AG04450 (cell line): ENCODE results near the gene CAPN13. TPM values are rescaled to one million over a fixed set of nuclear protein-coding genes. Genes with fewer than 3 reads are reported as not detected.

ENCODE experiments used
- CTCF ChIA-PET: fragments of 300-600, 350-600 bp; formaldehyde crosslinking; extraction: SDS; loops from one replicate; lab custom pipeline; 2022; ENCODE audit warnings: antibody characterized with exemption, inconsistent platforms; lab: Charles Lee
- POLR2A ChIA-PET: fragments of 350-600 bp; formaldehyde crosslinking; extraction: SDS; loops from one replicate; lab custom pipeline; 2021; ENCODE audit warnings: antibody characterized with exemption, inconsistent platforms; lab: Yijun Ruan, JAX
- DNase-seq: peaks from one replicate; pipeline ENCODE4 v3.0.0-alpha.2; 2011; ENCODE audit warnings: low read depth, low spot score
- H3K27ac ChIP-seq: one replicate; pipeline ENCODE4 v1.5.1; 2012; ENCODE audit warnings: low read depth, low read length, control low read depth
- H3K27me3 ChIP-seq: one replicate; pipeline ENCODE4 v1.6.0; 2012; ENCODE audit warnings: low read length; ENCODE audit not compliant: control insufficient read depth, insufficient read depth
- H3K4me3 ChIP-seq: 2 replicates; pipeline ENCODE4 v1.5.1; 2011; ENCODE audit warnings: mild to moderate bottlenecking, low read depth, low read length, control low read depth
- H3K9me3 ChIP-seq: 2 replicates; pipeline ENCODE4 v1.5.1; 2012; ENCODE audit warnings: low read length; ENCODE audit not compliant: control insufficient read depth, insufficient read depth
- polyA plus RNA-seq: library from polyadenylated mRNA; depleted of rRNA; stranded (reverse); fragments of >200 nt; gene quantifications from 2 replicates; pipeline ENCODE4 v1.2.3, GENCODE V29; 2011
- TF ChIP-seq, protein P1 (sequence below): IDR thresholded peaks from 2 replicates; pipeline ENCODE4 v1.5.1; 2011; ENCODE audit warnings: low read depth, low read length, control low read depth, inconsistent platforms

Gene CAPN13
- polyA plus RNA-seq, 1 experiment: not detected

DNA sequence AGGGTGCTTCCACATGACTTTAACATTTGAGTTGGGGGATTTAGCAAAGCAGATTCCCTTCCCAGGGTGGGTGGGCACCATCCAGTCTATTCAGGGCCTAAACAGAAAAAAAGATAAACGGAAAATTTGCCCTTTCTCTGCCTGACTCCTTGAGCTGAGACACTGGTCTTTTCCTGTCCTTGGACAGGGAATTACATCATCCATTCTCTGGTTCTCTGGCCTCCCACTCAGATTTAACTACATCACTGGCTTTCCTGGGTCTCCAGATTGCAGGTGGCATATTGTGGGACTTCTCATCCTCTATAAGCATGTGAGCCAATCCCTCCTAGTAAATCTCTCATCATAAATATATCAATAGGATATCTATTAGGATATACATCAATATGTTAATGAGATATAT lies 25.8 kb downstream of the CAPN13 start:
- H3K9me3 ChIP-seq: no peaks in the 10 kb centered on the region
- CTCF ChIA-PET: no interaction called here

DNA sequence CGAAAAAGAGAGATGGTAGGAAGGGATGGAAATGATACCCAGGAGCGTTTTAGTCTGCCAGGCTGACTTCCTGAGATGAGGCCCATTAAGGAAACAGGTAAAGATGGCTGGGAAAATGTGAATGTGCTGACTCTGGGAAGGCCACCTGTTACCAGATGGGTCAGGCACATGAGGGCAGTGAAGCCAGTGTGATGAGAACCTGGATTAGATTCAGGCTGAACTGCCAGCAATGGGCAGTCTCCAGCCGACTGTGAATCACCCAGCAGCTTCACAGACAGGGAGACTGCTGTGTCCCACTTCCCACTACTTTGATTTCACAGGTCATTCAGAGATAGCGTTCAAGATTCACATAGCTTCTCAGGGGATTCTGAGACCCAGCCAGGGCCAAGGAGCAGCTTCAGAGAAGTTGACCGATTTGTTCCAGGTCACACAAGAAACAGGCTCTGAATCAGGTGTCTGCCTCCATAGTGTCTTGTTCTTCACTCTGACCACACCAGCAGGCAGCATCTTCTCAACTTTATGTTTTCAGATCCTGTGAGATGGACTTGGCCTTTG lies 26.4 kb downstream of the CAPN13 start:
- Histone ChIP-seq H3K27ac (no peak overlapping the region), H3K9me3 (no peaks in the 10 kb centered on the region), H3K4me3 (no peak overlapping the region), H3K27me3 (no peaks in the 10 kb centered on the region)
- POLR2A ChIA-PET: no interaction called here
- CTCF ChIA-PET: interaction anchor here (0.5 kb wide), 1 partner anchor 54 kb away, joined by 3 read pairs; no protein-coding TSS in a partner anchor
- DNase-seq: no peak
- TF ChIP-seq, protein P1, sequence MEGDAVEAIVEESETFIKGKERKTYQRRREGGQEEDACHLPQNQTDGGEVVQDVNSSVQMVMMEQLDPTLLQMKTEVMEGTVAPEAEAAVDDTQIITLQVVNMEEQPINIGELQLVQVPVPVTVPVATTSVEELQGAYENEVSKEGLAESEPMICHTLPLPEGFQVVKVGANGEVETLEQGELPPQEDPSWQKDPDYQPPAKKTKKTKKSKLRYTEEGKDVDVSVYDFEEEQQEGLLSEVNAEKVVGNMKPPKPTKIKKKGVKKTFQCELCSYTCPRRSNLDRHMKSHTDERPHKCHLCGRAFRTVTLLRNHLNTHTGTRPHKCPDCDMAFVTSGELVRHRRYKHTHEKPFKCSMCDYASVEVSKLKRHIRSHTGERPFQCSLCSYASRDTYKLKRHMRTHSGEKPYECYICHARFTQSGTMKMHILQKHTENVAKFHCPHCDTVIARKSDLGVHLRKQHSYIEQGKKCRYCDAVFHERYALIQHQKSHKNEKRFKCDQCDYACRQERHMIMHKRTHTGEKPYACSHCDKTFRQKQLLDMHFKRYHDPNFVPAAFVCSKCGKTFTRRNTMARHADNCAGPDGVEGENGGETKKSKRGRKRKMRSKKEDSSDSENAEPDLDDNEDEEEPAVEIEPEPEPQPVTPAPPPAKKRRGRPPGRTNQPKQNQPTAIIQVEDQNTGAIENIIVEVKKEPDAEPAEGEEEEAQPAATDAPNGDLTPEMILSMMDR: no peak

More for the DNA sequence above, 25.8 kb downstream of the CAPN13 start:
- Histone ChIP-seq H3K27me3 (no peaks in the 10 kb centered on the region), H3K27ac (no peak overlapping the region), H3K4me3 (no peak overlapping the region)
- TF ChIP-seq, protein P1: no peak
- no peak for DNase-seq
- POLR2A ChIA-PET: no interaction called here

DNA sequence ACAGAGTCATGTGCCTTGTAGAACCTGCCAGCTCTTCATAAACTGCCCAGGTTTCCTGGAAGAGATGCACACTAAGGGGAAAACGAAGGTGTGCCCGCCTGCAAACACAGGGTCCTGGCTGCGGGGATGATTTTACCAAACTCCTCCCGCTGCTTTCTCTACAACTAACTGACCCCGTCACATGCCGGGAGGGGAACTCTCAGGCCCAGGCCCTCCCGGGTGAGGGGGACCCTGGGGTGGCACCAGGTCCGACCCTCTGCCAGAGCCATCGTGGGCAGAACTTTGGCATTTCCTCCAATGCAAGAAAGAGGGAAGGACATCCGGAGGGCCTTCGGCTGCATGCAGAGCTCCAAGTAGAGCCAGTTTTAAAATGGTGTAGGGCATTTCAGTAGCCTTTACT lies 28.6 kb downstream of the CAPN13 start:
- CTCF ChIA-PET: no interaction called here
- no peak for DNase-seq
- TF ChIP-seq, protein P1: no peak
- POLR2A ChIA-PET: no interaction called here
- no peaks in the 10 kb centered on the region for H3K27me3 ChIP-seq
- no peaks in the 10 kb centered on the region for H3K9me3 ChIP-seq
- H3K4me3 ChIP-seq: no peak overlapping the region
- H3K27ac ChIP-seq: no peak overlapping the region

DNA sequence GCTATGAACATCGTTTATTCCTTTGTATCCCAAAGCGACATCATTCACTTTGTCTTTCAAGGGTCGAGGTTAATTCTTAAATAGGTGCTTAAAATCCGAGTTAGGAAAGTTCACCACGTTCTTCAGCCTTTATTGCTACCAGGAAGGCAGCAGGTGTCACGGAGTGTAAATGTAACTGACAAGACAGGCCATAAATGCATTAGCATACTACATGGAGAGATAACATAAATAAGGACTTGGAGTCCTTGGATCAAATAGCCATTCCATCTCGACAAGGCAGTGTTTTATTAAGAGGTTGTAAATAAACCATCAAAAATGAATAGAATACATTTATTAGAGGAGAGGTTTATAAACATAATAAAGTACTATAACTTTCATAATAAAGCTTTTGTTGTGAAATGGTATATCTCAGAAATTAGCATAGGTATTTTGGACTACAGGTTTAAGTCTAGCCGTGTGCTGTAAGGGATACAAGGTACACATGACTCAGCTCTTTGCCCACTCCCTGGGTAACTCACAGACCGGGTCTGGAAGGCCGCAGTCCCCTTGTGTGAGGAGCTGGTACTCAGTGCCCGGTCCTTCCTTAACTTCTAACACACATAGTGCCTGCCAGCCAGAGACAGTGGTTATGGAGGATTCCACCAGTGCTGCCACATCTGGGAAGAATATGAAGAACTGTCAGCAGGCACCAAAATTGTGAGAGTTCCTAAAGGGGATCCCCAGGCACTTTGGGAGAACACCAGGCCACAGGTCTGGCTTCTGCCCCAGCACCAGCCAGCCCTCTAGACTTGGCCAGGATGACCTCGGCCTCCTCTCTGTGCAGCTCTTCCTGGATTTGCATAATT lies 29.4 kb downstream of the CAPN13 start:
- no peaks in the 10 kb centered on the region for H3K27me3 ChIP-seq
- TF ChIP-seq, protein P1: no peak
- CTCF ChIA-PET: no interaction called here

More for the DNA sequence above, 29.4 kb downstream of the CAPN13 start:
- Histone ChIP-seq H3K4me3 (no peak overlapping the region), H3K27ac (no peak overlapping the region), H3K9me3 (no peaks in the 10 kb centered on the region)
- no peak for DNase-seq
- POLR2A ChIA-PET: no interaction called here
